CD14-positive monocyte (primary cell): ENCODE data around the gene AJAP1. TPM values are rescaled to one million over a fixed set of nuclear protein-coding genes. Genes with fewer than 3 reads are reported as not detected.

Experiments used
- DNase-seq, 3 donors: peaks; one replicate each; pipeline ENCODE4 v3.0.0-alpha.2; 2011 to 2022
- H2AFZ ChIP-seq: 2 replicates; pipeline ENCODE4 v1.6.0; 2012; ENCODE audit warnings: mild to moderate bottlenecking, low read depth, low read length, inconsistent platforms; ENCODE audit not compliant: insufficient read depth, poor library complexity, severe bottlenecking
- H3K27ac ChIP-seq, 2 donors: 1 replicate in 1 of 2; 2 replicates in 1 of 2; pipeline ENCODE4 v1.5.1; 2012 to 2013; ENCODE audit warnings: low read length in 2 of 2, control low read depth in 1 of 2, inconsistent platforms in 1 of 2, low read depth in 1 of 2, mild to moderate bottlenecking in 1 of 2
- H3K27me3 ChIP-seq, 2 donors: one replicate each; pipeline versions ENCODE4 v1.6.0 to v1.6.1; 2011 to 2013; ENCODE audit warnings: low read length in 2 of 2; ENCODE audit not compliant: control insufficient read depth in 2 of 2, insufficient read depth in 2 of 2
- H3K36me3 ChIP-seq, 2 donors: replicated peaks in 1 of 2; 1 replicate in 1 of 2; 2 replicates in 1 of 2; pipeline versions ENCODE4 v1.5.1 to v1.6.1; 2012 to 2013; ENCODE audit warnings: low read length in 2 of 2, control low read depth in 1 of 2, inconsistent platforms in 1 of 2, mild to moderate bottlenecking in 1 of 2; ENCODE audit not compliant: insufficient read depth in 2 of 2, control insufficient read depth in 1 of 2
- H3K4me1 ChIP-seq, 2 donors: 1 replicate in 1 of 2; 2 replicates in 1 of 2; pipeline versions ENCODE4 v1.5.1 to v1.6.1; 2012 to 2013; ENCODE audit warnings: low read length in 2 of 2, control low read depth in 1 of 2, inconsistent platforms in 1 of 2, mild to moderate bottlenecking in 1 of 2, moderate library complexity in 1 of 2; ENCODE audit not compliant: insufficient read depth in 2 of 2, control insufficient read depth in 1 of 2
- H3K4me2 ChIP-seq: replicated peaks from 2 replicates; pipeline ENCODE3; 2012; ENCODE audit warnings: low read length, moderate library complexity, mild to moderate bottlenecking; ENCODE audit not compliant: poor library complexity, severe bottlenecking; ENCODE audit errors: extremely low read depth
- H3K4me3 ChIP-seq, 3 experiments: fragments of 200-600 bp in 1 of 3; sonication (generic) in 1 of 3; replicated peaks in 1 of 3; 1 replicate in 2 of 3; 2 replicates in 1 of 3; pipeline ENCODE4 v1.5.1; 2011 to 2013; ENCODE audit warnings: low read length in 3 of 3, mild to moderate bottlenecking in 3 of 3, control low read depth in 2 of 3, low read depth in 2 of 3, inconsistent platforms in 1 of 3, moderate library complexity in 1 of 3
- H3K79me2 ChIP-seq: 2 replicates; pipeline ENCODE4 v1.6.0; 2012; ENCODE audit warnings: mild to moderate bottlenecking, control low read depth, inconsistent platforms, low read length, moderate library complexity; ENCODE audit not compliant: insufficient read depth
- H3K9ac ChIP-seq: 2 replicates; pipeline ENCODE4 v1.6.0; 2017; ENCODE audit warnings: low read length, mild to moderate bottlenecking; ENCODE audit not compliant: insufficient read depth, poor library complexity, severe bottlenecking
- H3K9me3 ChIP-seq, 2 donors: replicated peaks in 1 of 2; 1 replicate in 1 of 2; 2 replicates in 1 of 2; pipeline versions ENCODE4 v1.5.1 to v1.6.1; 2012 to 2013; ENCODE audit warnings: low read length in 2 of 2, control low read depth in 1 of 2; ENCODE audit not compliant: control insufficient read depth in 1 of 2, insufficient read depth in 1 of 2
- H4K20me1 ChIP-seq: 2 replicates; pipeline ENCODE4 v1.6.0; 2012; ENCODE audit warnings: mild to moderate bottlenecking, low read length, control low read depth, moderate library complexity; ENCODE audit not compliant: insufficient read depth
- H3K27ac Mint-ChIP-seq, 7 donors: one replicate each; pipeline ENCODE4 v1.8.0; 2020; ENCODE audit warnings: mild to moderate bottlenecking in 7 of 7, mixed read lengths in 7 of 7, moderate library complexity in 6 of 7, inconsistent platforms in 2 of 7
- H3K27me3 Mint-ChIP-seq, 3 donors: one replicate each; pipeline ENCODE4 v1.8.0; 2021 to 2022; ENCODE audit warnings: low read depth in 3 of 3, mild to moderate bottlenecking in 3 of 3, mixed read lengths in 3 of 3, moderate library complexity in 3 of 3, inconsistent platforms in 1 of 3
- H3K36me3 Mint-ChIP-seq, 2 donors: one replicate each; pipeline ENCODE4 v1.8.0; 2020; ENCODE audit warnings: mixed read lengths in 2 of 2, inconsistent platforms in 1 of 2, mild to moderate bottlenecking in 1 of 2
- H3K4me1 Mint-ChIP-seq: one replicate; pipeline ENCODE4 v1.8.0; 2020; ENCODE audit warnings: mild to moderate bottlenecking, mixed read lengths
- H3K4me3 Mint-ChIP-seq, 2 donors: one replicate each; pipeline ENCODE4 v1.8.0; 2020; ENCODE audit warnings: mild to moderate bottlenecking in 2 of 2, mixed read lengths in 2 of 2, moderate library complexity in 1 of 2
- H3K9me3 Mint-ChIP-seq, 7 donors: one replicate each; pipeline ENCODE4 v1.8.0; 2020 to 2022; ENCODE audit warnings: mixed read lengths in 7 of 7, mild to moderate bottlenecking in 6 of 7, moderate library complexity in 6 of 7, inconsistent platforms in 2 of 7
- CTCF ChIP-seq: fragments of 200-600 bp; IDR thresholded peaks from one replicate; pipeline ENCODE4 v1.8.0; 2022; ENCODE audit warnings: antibody characterized with exemption, mild to moderate bottlenecking
- WGBS: methylation state at CpG from one replicate; pipeline ENCODE4 v1.1.5; 2013; ENCODE audit warnings: missing lambda C conversion rate; ENCODE audit not compliant: insufficient coverage; 5-methylcytosine and 5-hydroxymethylcytosine counted together
- intact Hi-C, 2 donors: fragments of 100-400 bp; cut with micrococcal nuclease; formaldehyde crosslinking; loops; one replicate each; pipeline versions ENCODE4 v1.15.0 to v1.15.1; 2023
- polyA plus RNA-seq, 3 donors: library from polyadenylated mRNA; depleted of rRNA in 1 of 3; unstranded in 2 of 3; stranded (reverse) in 1 of 3; fragments of 300-500 nt in 2 of 3; fragments of >200 nt in 1 of 3; fragmentation: Illumina TruSeq in 2 of 3; gene quantifications; 1 replicate in 2 of 3; 2 replicates in 1 of 3; pipeline ENCODE4 v1.2.3, GENCODE V29; 2012 to 2021

Gene AJAP1
- polyA plus RNA-seq, 3 donors: not detected

GRCh38 chr1:4775506-4775905 lies 121.1 kb downstream of the AJAP1 start:
- Mint-ChIP-seq H3K36me3 (no peaks in the 10 kb centered on the region), H3K4me3 (no peak overlapping the region), H3K4me1 (no peaks in the 10 kb centered on the region), H3K9me3 (no peaks in the 10 kb centered on the region), H3K27me3 (peaks cover 0 to 6% (median 2%) of the 10 kb centered on the region in 3 donors), H3K27ac (no peak overlapping the region)
- H3K4me2 ChIP-seq: no peak overlapping the region
- H3K27me3 ChIP-seq: no peaks in the 10 kb centered on the region
- WGBS: 87% methylated on average over 7 of the region's 9 CpGs
- no peak overlapping the region for H3K4me3 ChIP-seq
- no peaks in the 10 kb centered on the region for H4K20me1 ChIP-seq
- H3K4me1 ChIP-seq: no peaks in the 10 kb centered on the region
- H3K27ac ChIP-seq: no peak overlapping the region
- intact Hi-C loops: no loop called here
- H3K9ac ChIP-seq: no peak overlapping the region
- H3K79me2 ChIP-seq: no peaks in the 10 kb centered on the region
- H2AFZ ChIP-seq: no peak overlapping the region
- no peaks in the 10 kb centered on the region for H3K9me3 ChIP-seq
- no peak for DNase-seq
- TF ChIP-seq CTCF: no peak
- no peaks in the 10 kb centered on the region for H3K36me3 ChIP-seq

- H2AFZ ChIP-seq: no peak overlapping the region
- no peak overlapping the region for H3K27ac Mint-ChIP-seq
- no peaks in the 10 kb centered on the region for H3K27me3 ChIP-seq
- intact Hi-C loops: no loop called here
- peaks cover 0 to 6% (median 4%) of the 10 kb centered on the region in 3 donors for H3K27me3 Mint-ChIP-seq
- no peak overlapping the region for H3K4me3 ChIP-seq
- no peaks in the 10 kb centered on the region for H4K20me1 ChIP-seq
- H3K9me3 ChIP-seq: no peaks in the 10 kb centered on the region
- H3K4me1 ChIP-seq: no peaks in the 10 kb centered on the region
- no peak overlapping the region for H3K9ac ChIP-seq
- 37% methylated on average over 7 of the region's 7 CpGs for WGBS
- H3K4me1 Mint-ChIP-seq: no peaks in the 10 kb centered on the region
- TF ChIP-seq CTCF: no peak
- no peaks in the 10 kb centered on the region for H3K36me3 ChIP-seq
- no peaks in the 10 kb centered on the region for H3K9me3 Mint-ChIP-seq
- no peaks in the 10 kb centered on the region for H3K36me3 Mint-ChIP-seq
- no peaks in the 10 kb centered on the region for H3K79me2 ChIP-seq
- DNase-seq: no peak
- no peak overlapping the region for H3K4me2 ChIP-seq
- H3K4me3 Mint-ChIP-seq: no peak overlapping the region
- no peak overlapping the region for H3K27ac ChIP-seq
Observed at GRCh38 chr1:4778056-4778455, 123.6 kb downstream of the AJAP1 start.
